Liver (tissue), 9 donors: ENCODE measurements around the gene GOLGA8M. TPM values are rescaled to one million over a fixed set of nuclear protein-coding genes. Genes with fewer than 3 reads are reported as not detected.
"Not testable (repeated sequence)": the region's sequence is repeated elsewhere in the genome, so short reads cannot be mapped to it uniquely, and the experiment has no call there.

Experiments
- DNase-seq: peaks from one replicate; pipeline ENCODE4 v3.0.0-alpha.2; 2017; ENCODE audit warnings: low spot score
- H3K27ac ChIP-seq, 2 donors: one replicate each; pipeline ENCODE4 v1.7.0; 2013; ENCODE audit warnings: inconsistent platforms in 2 of 2, low read length in 2 of 2, control low read depth in 1 of 2, low read depth in 1 of 2, mild to moderate bottlenecking in 1 of 2
- H3K27me3 ChIP-seq, 4 donors: one replicate each; pipeline versions ENCODE4 v1.6.1 to v1.7.0; 2013; ENCODE audit warnings: low read length in 3 of 4, inconsistent platforms in 1 of 4, mild to moderate bottlenecking in 1 of 4, moderate library complexity in 1 of 4; ENCODE audit not compliant: control insufficient read depth in 4 of 4, insufficient read depth in 4 of 4
- H3K36me3 ChIP-seq, 4 donors: one replicate each; pipeline versions ENCODE4 v1.6.1 to v1.7.0; 2013; ENCODE audit warnings: low read length in 3 of 4, mild to moderate bottlenecking in 3 of 4, low read depth in 1 of 4, moderate library complexity in 1 of 4; ENCODE audit not compliant: control insufficient read depth in 4 of 4, insufficient read depth in 3 of 4
- H3K4me1 ChIP-seq, 4 donors: one replicate each; pipeline versions ENCODE4 v1.6.1 to v1.7.0; 2013; ENCODE audit warnings: low read length in 3 of 4, mild to moderate bottlenecking in 3 of 4, moderate library complexity in 1 of 4; ENCODE audit not compliant: control insufficient read depth in 4 of 4, insufficient read depth in 4 of 4
- H3K4me3 ChIP-seq, 3 donors: one replicate each; pipeline versions ENCODE4 v1.6.1 to v1.7.0; 2013; ENCODE audit warnings: low read length in 3 of 3, control low read depth in 1 of 3, low read depth in 1 of 3, mild to moderate bottlenecking in 1 of 3
- H3K9ac ChIP-seq, 2 donors: one replicate each; pipeline ENCODE4 v1.7.0; 2013; ENCODE audit warnings: low read length in 2 of 2, mild to moderate bottlenecking in 2 of 2, moderate library complexity in 2 of 2, control low read depth in 1 of 2, low read depth in 1 of 2
- H3K9me3 ChIP-seq, 4 donors: one replicate each; pipeline versions ENCODE4 v1.6.1 to v1.7.0; 2013; ENCODE audit warnings: low read length in 3 of 4; ENCODE audit not compliant: control insufficient read depth in 4 of 4
- EGR1 ChIP-seq, 2 donors: IDR thresholded peaks; 2 replicates each; pipeline ENCODE4 v1.6.1; 2016 to 2018; ENCODE audit warnings: antibody characterized with exemption in 2 of 2, low read depth in 2 of 2
- FOXA1 ChIP-seq: IDR thresholded peaks from 2 replicates; pipeline ENCODE4 v1.6.1; 2016; ENCODE audit warnings: antibody characterized with exemption
- FOXA2 ChIP-seq: IDR thresholded peaks from 2 replicates; pipeline ENCODE4 v1.6.1; 2016; ENCODE audit warnings: antibody characterized with exemption
- GABPA ChIP-seq, 2 donors: IDR thresholded peaks in 1 of 2; conservative IDR thresholded peaks in 1 of 2; 2 replicates each; pipeline ENCODE4 v1.6.1; 2016; ENCODE audit warnings: antibody characterized with exemption in 2 of 2, mild to moderate bottlenecking in 1 of 2, moderate library complexity in 1 of 2
- HNF4A ChIP-seq, 2 donors: conservative IDR thresholded peaks; 2 replicates each; pipeline ENCODE4 v1.6.1; 2016; ENCODE audit warnings: antibody characterized with exemption in 2 of 2, mild to moderate bottlenecking in 2 of 2
- HNF4G ChIP-seq: IDR thresholded peaks from 2 replicates; pipeline ENCODE4 v1.6.1; 2016; ENCODE audit warnings: antibody characterized with exemption
- JUND ChIP-seq, 2 donors: IDR thresholded peaks; 2 replicates each; pipeline ENCODE4 v1.6.1; 2016; ENCODE audit warnings: antibody characterized with exemption in 2 of 2
- NR2F2 ChIP-seq: IDR thresholded peaks from 2 replicates; pipeline ENCODE4 v1.6.1; 2016; ENCODE audit warnings: antibody characterized with exemption
- RAD21 ChIP-seq, 2 donors: IDR thresholded peaks; 2 replicates each; pipeline ENCODE4 v1.6.1; 2016; ENCODE audit warnings: antibody characterized with exemption in 2 of 2, mild to moderate bottlenecking in 2 of 2
- SP1 ChIP-seq: IDR thresholded peaks from 2 replicates; pipeline ENCODE4 v1.6.1; 2018; ENCODE audit warnings: antibody characterized with exemption, mild to moderate bottlenecking
- TAF1 ChIP-seq: conservative IDR thresholded peaks from 2 replicates; pipeline ENCODE4 v1.6.1; 2016; ENCODE audit warnings: antibody characterized with exemption, mild to moderate bottlenecking
- YY1 ChIP-seq: IDR thresholded peaks from 2 replicates; pipeline ENCODE4 v1.6.1; 2016; ENCODE audit warnings: antibody characterized with exemption, mild to moderate bottlenecking
- WGBS: extraction: QIAGEN DNeasy Blood & Tissue Kit; methylation state at CpG from one replicate; pipeline ENCODE4 v1.1.7; 2013; 5-methylcytosine and 5-hydroxymethylcytosine counted together
- polyA plus RNA-seq, 2 donors: library from polyadenylated mRNA; stranded (reverse) in 1 of 2; unstranded in 1 of 2; fragments of 200-250 nt in 1 of 2; fragments of >200 nt in 1 of 2; fragmentation: Nextera tagmentation in 1 of 2; extraction: Ambion mirVana in 1 of 2; gene quantifications; one replicate each; pipeline versions ENCODE4 v1.2.1 to v1.2.3, GENCODE V29; 2013 to 2015
- total RNA-seq, 2 donors: library from RNA; depleted of rRNA; stranded (reverse); fragments of >200 nt; gene quantifications; one replicate each; pipeline ENCODE4 v1.2.3, GENCODE V29; 2014
- TF ChIP-seq, protein P1 (sequence below): IDR thresholded peaks from 2 replicates; pipeline ENCODE4 v1.6.1; 2016; ENCODE audit warnings: antibody characterized with exemption
- TF ChIP-seq, protein P2 (sequence below): IDR thresholded peaks from 2 replicates; pipeline ENCODE4 v1.6.1; 2016; ENCODE audit warnings: antibody characterized with exemption
- TF ChIP-seq, protein P3 (sequence below): IDR thresholded peaks from 2 replicates; pipeline ENCODE4 v1.6.1; 2016; ENCODE audit warnings: antibody characterized with exemption
- TF ChIP-seq, protein P4 (sequence below): IDR thresholded peaks from 2 replicates; pipeline ENCODE4 v1.6.1; 2016; ENCODE audit warnings: antibody characterized with exemption, mild to moderate bottlenecking
- TF ChIP-seq, protein P5 (sequence below): fragments of 150-350 bp; IDR thresholded peaks from 2 replicates; pipeline ENCODE4 v1.5.1; 2017; ENCODE audit warnings: improper control_type of control experiment, low read depth, low read length; ENCODE audit not compliant: missing input control
- donor health status: healthy.
- donor health status: healthy.
- donor health status: healthy.
- donor health status: healthy.
- donor health status: healthy.

Gene GOLGA8M
- total and polyA plus RNA-seq, 4 donors, result 0.75 to 4.4 (median 1.2) TPM

DNA sequence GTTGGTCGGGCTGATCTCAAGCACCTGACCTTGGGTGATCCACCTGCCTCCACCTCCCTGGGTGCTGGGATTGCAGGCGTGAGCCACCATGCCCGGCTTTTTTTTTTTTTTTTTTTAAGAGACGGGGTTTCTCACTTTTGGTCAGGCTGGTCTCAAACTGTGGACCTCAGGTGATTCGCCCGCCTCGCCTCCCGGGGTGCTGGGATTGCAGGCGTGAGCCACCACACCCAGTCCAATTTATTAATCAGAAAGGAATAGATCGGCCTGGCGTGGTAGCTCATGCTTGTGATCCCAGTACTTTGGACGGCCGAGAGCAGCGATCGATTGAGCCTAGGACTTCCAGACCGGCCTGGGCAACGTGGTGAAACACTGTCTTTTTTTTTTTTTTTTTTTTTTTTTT, 13.9 kb upstream of the GOLGA8M start:
- H3K9me3 ChIP-seq, result no peaks in the 10 kb centered on the region
- H3K36me3 ChIP-seq, result no peaks in the 10 kb centered on the region
- H3K9ac ChIP-seq, result no peak overlapping the region
- DNase-seq, result no peak
- no peak overlapping the region for H3K27ac ChIP-seq
- no peaks in the 10 kb centered on the region for H3K27me3 ChIP-seq
- H3K4me3 ChIP-seq, result no peak overlapping the region
- H3K4me1 ChIP-seq, result no peaks in the 10 kb centered on the region
- TF ChIP-seq, protein P1, sequence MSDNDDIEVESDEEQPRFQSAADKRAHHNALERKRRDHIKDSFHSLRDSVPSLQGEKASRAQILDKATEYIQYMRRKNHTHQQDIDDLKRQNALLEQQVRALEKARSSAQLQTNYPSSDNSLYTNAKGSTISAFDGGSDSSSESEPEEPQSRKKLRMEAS, result no peak
- TF ChIP-seq, protein P2, sequence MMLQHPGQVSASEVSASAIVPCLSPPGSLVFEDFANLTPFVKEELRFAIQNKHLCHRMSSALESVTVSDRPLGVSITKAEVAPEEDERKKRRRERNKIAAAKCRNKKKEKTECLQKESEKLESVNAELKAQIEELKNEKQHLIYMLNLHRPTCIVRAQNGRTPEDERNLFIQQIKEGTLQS, result no peak
- TF ChIP-seq, protein P3, sequence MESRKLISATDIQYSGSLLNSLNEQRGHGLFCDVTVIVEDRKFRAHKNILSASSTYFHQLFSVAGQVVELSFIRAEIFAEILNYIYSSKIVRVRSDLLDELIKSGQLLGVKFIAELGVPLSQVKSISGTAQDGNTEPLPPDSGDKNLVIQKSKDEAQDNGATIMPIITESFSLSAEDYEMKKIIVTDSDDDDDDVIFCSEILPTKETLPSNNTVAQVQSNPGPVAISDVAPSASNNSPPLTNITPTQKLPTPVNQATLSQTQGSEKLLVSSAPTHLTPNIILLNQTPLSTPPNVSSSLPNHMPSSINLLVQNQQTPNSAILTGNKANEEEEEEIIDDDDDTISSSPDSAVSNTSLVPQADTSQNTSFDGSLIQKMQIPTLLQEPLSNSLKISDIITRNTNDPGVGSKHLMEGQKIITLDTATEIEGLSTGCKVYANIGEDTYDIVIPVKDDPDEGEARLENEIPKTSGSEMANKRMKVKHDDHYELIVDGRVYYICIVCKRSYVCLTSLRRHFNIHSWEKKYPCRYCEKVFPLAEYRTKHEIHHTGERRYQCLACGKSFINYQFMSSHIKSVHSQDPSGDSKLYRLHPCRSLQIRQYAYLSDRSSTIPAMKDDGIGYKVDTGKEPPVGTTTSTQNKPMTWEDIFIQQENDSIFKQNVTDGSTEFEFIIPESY, result no peak
- no peak for TF ChIP-seq HNF4G
- no peak for TF ChIP-seq TAF1
- TF ChIP-seq GABPA (IDR thresholded peaks at IDR 0.05 in 1 of 2, conservative IDR thresholded peaks at IDR 0.05 in 1 of 2), result no peak
- TF ChIP-seq FOXA2, result no peak
- no peak for TF ChIP-seq YY1
- TF ChIP-seq NR2F2, result no peak
- WGBS, result 95% methylated on average over 17 of the region's 17 CpGs

DNA sequence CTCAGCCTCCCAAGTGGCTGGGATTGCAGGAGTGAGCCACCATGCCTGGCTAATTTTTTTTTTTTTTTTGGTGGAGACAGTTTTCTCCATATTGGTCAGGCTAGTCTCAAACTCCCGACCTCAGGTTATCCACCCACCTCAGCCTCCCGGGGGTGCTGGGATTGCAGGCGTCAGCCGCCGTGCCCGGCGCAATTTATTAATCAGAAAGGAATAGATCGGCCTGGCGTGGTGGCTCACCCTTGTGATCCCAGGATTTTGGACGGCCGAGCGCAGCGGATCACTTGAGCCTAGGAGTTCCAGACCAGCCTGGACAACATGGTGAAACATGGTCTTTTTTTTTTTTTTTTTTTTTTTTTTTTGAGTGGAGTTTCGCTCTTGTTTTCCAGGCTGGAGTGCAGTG, 13.3 kb upstream of the GOLGA8M start:
- WGBS, result 98% methylated on average over 14 of the region's 14 CpGs
- Histone ChIP-seq H3K9ac (no peak overlapping the region), H3K9me3 (no peaks in the 10 kb centered on the region), H3K36me3 (no peaks in the 10 kb centered on the region), H3K4me3 (no peak overlapping the region), H3K27me3 (no peaks in the 10 kb centered on the region), H3K27ac (no peak overlapping the region), H3K4me1 (no peaks in the 10 kb centered on the region)
- TF ChIP-seq RAD21 (IDR thresholded peaks at IDR 0.05) (no peak), EGR1 (IDR thresholded peaks at IDR 0.05; ENCODE audit: low read depth in 2 of 2) (no peak), JUND (IDR thresholded peaks at IDR 0.05) (no peak), FOXA1 (no peak), YY1 (no peak), FOXA2 (no peak), HNF4A (conservative IDR thresholded peaks at IDR 0.05) (no peak), TAF1 (no peak), GABPA (IDR thresholded peaks at IDR 0.05 in 1 of 2, conservative IDR thresholded peaks at IDR 0.05 in 1 of 2) (no peak), NR2F2 (no peak), SP1 (no peak), HNF4G (no peak)
- TF ChIP-seq, protein P4, sequence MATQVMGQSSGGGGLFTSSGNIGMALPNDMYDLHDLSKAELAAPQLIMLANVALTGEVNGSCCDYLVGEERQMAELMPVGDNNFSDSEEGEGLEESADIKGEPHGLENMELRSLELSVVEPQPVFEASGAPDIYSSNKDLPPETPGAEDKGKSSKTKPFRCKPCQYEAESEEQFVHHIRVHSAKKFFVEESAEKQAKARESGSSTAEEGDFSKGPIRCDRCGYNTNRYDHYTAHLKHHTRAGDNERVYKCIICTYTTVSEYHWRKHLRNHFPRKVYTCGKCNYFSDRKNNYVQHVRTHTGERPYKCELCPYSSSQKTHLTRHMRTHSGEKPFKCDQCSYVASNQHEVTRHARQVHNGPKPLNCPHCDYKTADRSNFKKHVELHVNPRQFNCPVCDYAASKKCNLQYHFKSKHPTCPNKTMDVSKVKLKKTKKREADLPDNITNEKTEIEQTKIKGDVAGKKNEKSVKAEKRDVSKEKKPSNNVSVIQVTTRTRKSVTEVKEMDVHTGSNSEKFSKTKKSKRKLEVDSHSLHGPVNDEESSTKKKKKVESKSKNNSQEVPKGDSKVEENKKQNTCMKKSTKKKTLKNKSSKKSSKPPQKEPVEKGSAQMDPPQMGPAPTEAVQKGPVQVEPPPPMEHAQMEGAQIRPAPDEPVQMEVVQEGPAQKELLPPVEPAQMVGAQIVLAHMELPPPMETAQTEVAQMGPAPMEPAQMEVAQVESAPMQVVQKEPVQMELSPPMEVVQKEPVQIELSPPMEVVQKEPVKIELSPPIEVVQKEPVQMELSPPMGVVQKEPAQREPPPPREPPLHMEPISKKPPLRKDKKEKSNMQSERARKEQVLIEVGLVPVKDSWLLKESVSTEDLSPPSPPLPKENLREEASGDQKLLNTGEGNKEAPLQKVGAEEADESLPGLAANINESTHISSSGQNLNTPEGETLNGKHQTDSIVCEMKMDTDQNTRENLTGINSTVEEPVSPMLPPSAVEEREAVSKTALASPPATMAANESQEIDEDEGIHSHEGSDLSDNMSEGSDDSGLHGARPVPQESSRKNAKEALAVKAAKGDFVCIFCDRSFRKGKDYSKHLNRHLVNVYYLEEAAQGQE, result no peak
- TF ChIP-seq, protein P3, result no peak
- TF ChIP-seq, protein P5, sequence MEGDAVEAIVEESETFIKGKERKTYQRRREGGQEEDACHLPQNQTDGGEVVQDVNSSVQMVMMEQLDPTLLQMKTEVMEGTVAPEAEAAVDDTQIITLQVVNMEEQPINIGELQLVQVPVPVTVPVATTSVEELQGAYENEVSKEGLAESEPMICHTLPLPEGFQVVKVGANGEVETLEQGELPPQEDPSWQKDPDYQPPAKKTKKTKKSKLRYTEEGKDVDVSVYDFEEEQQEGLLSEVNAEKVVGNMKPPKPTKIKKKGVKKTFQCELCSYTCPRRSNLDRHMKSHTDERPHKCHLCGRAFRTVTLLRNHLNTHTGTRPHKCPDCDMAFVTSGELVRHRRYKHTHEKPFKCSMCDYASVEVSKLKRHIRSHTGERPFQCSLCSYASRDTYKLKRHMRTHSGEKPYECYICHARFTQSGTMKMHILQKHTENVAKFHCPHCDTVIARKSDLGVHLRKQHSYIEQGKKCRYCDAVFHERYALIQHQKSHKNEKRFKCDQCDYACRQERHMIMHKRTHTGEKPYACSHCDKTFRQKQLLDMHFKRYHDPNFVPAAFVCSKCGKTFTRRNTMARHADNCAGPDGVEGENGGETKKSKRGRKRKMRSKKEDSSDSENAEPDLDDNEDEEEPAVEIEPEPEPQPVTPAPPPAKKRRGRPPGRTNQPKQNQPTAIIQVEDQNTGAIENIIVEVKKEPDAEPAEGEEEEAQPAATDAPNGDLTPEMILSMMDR, result no peak
- TF ChIP-seq, protein P2, result no peak
- no peak for DNase-seq

DNA sequence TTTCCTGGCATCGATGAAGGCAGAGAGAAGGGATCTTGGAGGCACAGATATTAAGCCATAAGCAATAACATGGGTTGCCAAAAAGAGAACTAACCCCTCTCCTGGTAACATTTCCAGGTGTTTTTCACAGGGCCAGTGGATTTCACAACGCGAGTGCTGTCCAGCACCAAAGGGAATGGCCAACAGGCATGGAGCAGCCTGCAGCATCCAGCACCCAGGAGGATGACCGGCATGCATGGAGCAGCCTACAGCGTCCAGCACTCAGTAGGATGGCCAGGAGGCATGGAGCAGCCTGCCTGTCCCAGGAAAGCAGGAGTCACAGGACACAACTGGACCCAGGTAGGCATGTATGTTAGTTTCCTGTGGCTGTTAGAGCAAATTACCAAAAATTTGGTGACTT, 11.8 kb upstream of the GOLGA8M start:
- DNase-seq, H3K36me3 ChIP-seq, H3K27me3 ChIP-seq, H3K9ac ChIP-seq, H3K4me3 ChIP-seq, H3K27ac ChIP-seq, H3K4me1 ChIP-seq, H3K9me3 ChIP-seq: not testable (repeated sequence)
- WGBS, result 94% methylated on average over 4 of the region's 5 CpGs
